ENCODE measurements around the gene IMMP2L.

The IMMP2L gene

GRCh38 chr7:110766864-110767263 is 795.4 kb downstream of the IMMP2L start:
- no peak for DNase-seq

- DNase-seq: no peak
Measured at GRCh38 chr7:110764852-110765251, 797.4 kb downstream of the IMMP2L start.

GRCh38 chr7:110762546-110763225 is 799.6 kb downstream of the IMMP2L start:
- DNase-seq: no peak

- no peak for DNase-seq
Measured at GRCh38 chr7:110760341-110760740, 802.0 kb downstream of the IMMP2L start.

GRCh38 chr7:110759069-110759468 is 803.2 kb downstream of the IMMP2L start:
- DNase-seq: no peak

GRCh38 chr7:110754649-110755048 is 807.6 kb downstream of the IMMP2L start:
- DNase-seq: no peak

- no peak for DNase-seq
Measured at GRCh38 chr7:110750931-110751605, 811.2 kb downstream of the IMMP2L start.

- DNase-seq: no peak
Measured at GRCh38 chr7:110733221-110733620, 829.1 kb downstream of the IMMP2L start.

GRCh38 chr7:110724811-110725210 is 837.5 kb downstream of the IMMP2L start:
- no peak for DNase-seq

GRCh38 chr7:110721395-110721794 is 840.9 kb downstream of the IMMP2L start:
- DNase-seq: no peak

GRCh38 chr7:110720626-110721025 is 841.7 kb downstream of the IMMP2L start:
- DNase-seq: no peak

GRCh38 chr7:110719741-110720140 is 842.6 kb downstream of the IMMP2L start:
- no peak for DNase-seq

GRCh38 chr7:110718503-110719205 is 843.6 kb downstream of the IMMP2L start:
- DNase-seq: no peak

- DNase-seq: no peak
Measured at GRCh38 chr7:110704225-110704624, 858.1 kb downstream of the IMMP2L start.

GRCh38 chr7:110698576-110698975 is 863.7 kb downstream of the IMMP2L start:
- no peak for DNase-seq

GRCh38 chr7:110693344-110693743 is 868.9 kb downstream of the IMMP2L start:
- DNase-seq: no peak

GRCh38 chr7:110688908-110689307 is 873.4 kb downstream of the IMMP2L start:
- no peak for DNase-seq

GRCh38 chr7:110685899-110686298 is 876.4 kb downstream of the IMMP2L start:
- no peak for DNase-seq

GRCh38 chr7:110681941-110682340 is 880.4 kb downstream of the IMMP2L start:
- no peak for DNase-seq

GRCh38 chr7:110677405-110677804 is 884.9 kb downstream of the IMMP2L start:
- DNase-seq: no peak

- DNase-seq: no peak
Measured at GRCh38 chr7:110676785-110677184, 885.5 kb downstream of the IMMP2L start.

- DNase-seq: no peak
Measured at GRCh38 chr7:110675383-110676103, 886.7 kb downstream of the IMMP2L start.

GRCh38 chr7:110673148-110673547 is 889.1 kb downstream of the IMMP2L start:
- DNase-seq: no peak

Measured in CD4-positive, alpha-beta T cell treated with Interleukin-17A for 1 hour (primary cell).